ENCODE data around the gene STT3A. TPM values are rescaled to one million over a fixed set of nuclear protein-coding genes. Genes with fewer than 3 reads are reported as not detected.

STT3A gene
- total RNA-seq, 1 donor from 2014 or later, result 84.2 TPM

DNA sequence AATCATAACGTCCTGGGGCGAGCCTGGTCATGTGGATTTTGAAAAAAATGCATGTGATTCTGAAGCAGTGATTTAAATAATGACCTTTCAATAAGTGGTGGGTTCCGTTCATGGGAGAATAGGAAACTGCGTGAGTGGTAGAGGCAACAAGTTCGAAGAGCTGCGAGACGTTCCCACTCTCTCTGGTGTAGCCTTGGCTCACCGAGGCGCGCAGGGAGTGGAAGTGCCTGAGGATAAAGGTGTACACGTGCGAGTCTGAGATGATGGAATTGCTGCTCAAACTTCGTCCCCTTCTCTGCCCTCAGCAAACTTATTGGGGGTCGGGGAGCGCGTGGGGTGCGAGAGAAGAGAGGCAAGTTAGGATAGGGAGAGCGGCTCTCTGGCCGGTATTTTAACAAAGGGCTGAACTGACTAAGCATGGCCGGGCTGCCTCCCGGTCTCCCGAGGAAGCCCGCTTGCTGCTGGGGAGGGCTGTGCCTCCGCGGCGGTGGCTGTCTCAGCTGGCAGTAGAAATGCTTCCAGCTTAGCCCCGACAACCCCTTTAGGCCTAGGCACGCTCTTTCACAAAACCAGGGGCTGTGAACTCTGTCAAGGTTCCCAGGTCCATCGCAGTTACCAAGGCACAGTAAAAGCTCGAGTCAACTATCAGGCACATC, 875 bp upstream of the STT3A start:
- peak; percentile 39 for DNase-seq

DNA sequence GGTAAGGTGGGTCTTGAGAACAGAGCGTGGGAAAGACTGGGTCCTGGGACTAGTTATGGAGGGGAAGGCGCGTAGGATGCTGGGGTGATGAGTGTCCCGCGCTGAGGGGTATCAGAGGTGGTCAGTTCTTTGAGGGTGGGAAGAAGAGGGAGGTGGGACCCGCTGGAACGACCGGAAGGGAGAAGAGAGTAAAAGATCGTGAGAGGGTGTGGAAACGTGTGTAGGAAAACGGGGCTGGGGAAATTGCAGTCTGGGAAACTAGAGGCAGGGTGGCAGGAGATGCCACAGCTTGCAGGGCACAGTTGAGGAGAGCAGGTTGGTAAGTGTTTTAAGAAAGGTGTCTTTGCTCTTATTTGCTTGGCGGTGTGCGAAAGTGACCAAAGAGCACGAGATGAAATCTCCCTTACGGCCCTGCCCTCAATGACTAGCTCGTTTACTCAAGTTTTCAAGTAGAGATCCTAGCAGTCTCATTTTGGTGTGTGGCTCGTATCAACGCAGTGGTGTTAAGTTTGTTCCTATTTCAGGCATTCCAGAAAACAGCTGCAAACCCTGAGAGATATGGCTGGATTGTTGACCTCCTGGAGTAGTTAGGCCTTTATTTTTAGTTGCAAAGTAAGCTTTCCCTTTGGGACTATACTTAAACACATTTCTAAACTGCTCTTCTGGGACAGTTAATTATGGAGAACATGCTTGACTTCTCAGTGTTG, 615 bp downstream of the STT3A start:
- DNase-seq, result no peak

DNA sequence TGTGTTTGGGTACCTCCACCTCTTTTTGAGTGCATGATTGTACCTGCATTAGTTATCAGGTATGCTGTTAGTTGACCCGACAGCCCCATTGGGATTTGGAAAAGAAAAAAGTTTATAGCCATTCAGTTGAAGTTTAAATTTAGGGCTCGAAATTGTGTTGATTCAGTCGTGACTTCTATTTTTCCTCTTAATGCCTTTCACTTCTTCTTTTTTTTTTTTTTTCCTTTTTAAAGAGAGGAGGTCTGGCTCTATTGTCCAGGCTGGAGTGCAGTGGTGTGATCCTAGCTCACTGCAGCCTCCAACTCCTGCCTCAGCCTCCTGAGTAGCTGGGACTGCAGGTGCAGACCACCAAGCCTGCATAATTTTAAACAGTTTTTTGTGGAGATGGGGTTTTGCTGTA, 2.3 kb downstream of the STT3A start:
- no peak for DNase-seq

DNA sequence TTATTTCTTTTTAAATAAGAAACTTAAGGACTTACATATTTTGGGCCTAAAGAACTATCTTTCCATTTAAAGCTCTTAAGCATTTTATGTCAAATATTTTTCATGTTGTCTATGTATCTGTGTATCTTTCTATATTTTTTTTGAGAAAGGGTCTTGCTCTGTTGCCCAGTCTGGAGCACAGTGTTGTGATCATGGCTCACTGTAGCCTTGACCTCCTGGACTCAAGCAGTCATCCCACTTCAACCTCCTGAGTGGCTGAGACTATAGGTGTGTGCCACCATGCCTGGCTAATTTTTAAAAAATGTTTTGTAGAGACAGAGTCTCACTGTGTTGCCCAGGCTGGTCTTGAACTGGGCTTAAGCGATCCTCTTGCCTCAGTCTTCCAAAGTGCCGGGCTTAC, 8.0 kb downstream of the STT3A start:
- no peak for DNase-seq

DNA sequence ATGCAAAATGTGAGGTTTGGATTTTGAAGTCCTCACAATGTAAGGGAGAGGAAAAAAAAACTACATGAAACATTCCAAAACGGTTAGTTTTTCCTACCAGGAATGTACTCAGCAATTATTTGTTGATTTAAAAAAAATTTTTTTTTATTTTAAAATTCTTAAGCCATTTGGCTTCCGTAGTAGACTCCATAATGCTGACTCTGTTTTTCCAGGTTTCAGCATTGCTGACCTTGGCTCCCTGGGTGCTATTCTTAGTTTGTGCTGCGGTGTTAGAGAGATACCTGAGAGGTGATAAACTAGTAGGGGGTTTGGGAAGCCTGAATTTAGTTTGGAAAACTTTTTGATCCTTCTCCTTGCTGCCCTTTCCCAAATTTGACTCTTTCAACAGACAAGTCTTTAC, 10.6 kb downstream of the STT3A start:
- no peak for DNase-seq

DNA sequence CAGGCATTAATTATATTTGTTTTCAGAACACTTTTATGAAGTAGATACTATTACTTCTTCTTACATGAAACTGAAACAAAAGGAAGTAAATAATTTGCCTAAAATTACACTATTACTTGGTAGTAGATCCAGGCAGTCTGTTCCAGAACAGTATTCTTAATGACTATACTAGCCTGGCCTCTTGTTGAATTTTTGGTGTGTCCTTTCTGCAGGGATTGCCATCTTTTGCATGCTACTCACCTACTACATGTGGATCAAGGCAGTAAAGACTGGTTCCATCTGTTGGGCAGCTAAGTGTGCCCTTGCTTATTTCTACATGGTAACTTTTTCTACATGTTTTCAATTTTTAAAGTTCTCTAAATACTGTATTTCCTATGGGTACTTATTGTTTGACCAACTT, 12.8 kb downstream of the STT3A start:
- no peak for DNase-seq

DNA sequence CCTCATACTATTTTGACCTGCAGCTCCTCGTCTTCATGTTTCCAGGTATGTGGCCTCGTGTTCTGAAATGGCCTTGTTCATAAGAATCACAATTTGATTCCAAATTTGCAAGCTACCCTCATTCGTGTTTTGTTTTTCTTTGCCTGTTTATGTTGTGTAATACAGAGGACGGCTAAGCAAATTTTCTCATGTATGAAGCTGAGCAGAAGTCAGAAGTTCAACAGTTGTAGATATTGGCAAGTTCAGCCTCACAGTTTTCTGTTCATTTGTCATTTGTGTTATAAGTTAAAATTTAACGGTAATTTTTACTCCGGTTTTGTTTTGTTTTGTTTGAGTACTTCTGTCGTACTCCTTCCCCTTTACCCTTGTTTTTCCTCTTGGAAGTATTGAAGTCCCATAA, 16.9 kb downstream of the STT3A start:
- no peak for DNase-seq

DNA sequence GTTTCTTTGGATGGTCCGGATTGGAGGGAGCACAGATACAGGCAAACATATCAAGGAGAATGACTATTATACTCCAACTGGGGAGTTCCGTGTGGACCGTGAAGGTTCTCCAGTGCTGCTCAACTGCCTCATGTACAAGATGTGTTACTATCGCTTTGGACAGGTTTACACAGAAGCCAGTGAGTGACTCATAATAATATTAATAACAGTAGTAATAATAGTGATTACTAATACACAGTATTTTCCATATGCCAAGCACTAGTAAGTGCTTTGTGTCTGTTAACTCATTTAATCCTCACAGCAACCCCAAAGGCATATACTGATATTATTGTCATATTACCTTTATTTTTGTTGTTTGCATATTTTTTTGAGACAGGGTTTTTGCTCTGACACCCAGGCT, 25.7 kb downstream of the STT3A start:
- DNase-seq, result no peak

DNA sequence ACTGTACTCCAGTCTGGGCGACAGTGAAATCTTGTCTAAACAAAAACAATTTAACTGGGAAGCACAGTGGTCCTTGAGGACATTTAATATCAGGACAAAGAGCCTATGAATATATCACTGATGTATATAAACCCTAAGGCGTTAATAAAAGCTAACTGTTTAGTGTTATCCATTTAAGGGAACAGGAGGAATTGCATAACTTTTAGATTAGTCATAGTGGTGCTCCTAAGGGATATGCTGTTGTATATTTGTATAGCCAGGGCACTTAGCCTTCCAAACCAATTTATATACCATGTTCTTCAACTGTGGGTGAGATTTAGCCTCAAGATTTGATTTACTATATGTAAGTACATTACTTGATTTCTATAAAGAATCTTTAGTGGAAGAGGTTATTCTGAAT, 29.3 kb downstream of the STT3A start:
- DNase-seq, result no peak

DNA sequence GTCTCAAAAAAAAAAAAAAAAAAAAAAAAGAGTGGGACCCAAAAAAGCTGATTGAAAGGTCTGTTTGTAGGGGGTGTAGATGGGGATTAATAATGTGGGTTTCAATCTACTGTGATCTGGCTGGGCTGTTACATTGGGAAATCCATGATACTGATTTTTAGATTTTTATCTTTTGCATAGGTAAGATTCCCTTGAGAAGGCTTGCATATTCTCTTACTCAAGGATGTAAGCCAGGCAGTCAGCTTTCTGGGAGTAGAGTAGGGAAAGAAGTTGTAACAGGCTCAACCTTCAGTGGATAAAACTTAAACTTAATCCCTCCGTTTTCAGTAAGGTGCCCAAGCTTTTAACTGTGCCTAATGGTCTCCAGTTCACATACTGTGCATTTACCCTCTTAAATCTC, 30.4 kb downstream of the STT3A start:
- DNase-seq, result no peak

DNA sequence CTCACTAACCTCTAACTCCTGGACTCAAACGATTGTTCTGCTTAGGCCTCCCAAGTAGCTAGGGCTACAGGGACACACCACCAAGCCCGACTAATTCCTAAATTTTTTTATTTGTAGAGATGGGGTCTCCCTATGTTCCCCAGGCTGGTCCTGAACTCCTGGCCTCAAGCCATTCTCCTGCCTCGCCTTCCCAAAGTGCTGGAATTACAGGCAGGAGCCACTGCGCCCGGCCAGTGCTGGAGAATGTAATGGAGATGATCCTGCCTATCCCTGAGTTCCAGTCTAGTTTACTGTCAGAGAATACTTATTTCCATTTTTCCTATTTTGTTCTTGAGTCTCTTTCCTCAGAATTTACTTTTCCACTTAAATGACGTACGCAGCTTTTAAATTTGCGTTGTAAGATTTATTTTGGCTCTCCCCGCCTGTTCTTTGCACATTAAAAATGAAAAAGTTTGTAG, 32.1 kb downstream of the STT3A start, which contains the start of gene CHEK1:
TSS of gene CHEK1 (plus strand) at position 408 of the 458 bp plus-strand sequence. CDS start 1,606 bp downstream, outside the sequence.
- DNase-seq, result no peak

DNA sequence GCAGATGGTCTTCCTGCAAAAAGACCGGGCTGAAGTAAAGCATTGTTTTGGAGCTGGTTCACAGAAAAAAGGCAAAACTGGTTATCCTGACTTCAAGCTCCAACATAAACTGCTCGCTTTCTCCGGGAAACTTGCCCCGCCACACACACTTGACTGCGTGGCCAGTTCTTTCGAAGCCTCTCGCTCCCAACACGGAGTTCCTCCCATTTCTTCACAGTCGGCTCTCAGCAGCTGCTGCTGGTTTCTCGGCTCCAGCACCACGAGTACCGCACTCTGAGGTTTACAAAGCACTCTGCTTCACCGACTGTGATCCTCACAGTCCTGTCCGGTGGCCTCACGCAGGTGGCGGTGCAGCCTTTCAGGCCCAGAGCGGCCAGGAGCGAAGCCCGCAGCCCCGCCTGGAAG, 32.6 kb downstream of the STT3A start:
- DNase-seq, result no peak

DNA sequence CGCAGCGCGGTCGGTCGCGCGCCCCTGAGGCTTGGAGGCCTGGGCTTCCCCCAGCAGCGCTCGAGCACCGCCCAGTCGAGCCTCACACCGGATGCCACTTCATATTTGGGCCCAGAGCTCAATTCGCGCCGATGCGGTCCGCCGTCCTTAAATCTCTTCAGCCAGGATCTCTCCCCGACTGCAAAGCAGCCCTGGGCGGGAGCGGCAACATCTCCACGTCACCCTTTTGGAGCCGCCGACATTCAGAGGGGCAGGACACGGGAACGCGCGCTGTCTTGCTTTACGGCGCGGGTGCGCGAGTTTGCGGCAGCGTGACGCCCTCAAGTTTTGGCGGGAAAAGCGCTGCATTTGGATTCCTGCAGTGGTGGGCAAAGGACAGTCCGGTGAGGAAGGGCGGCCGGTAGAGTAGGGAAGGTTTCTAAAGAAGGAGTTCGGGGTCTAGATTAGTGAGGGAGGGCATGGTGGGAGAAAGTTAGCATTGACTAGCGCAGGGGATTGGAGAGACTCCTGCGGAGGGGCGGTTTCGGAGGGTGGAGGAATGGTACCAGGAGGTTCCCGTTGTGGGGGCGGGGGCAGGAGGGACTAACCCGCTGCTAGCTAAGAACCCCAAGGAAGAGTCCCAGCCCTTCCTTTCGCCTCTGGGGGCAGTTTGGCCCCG, 33.1 kb downstream of the STT3A start:
- DNase-seq, result peak; percentile 85

DNA sequence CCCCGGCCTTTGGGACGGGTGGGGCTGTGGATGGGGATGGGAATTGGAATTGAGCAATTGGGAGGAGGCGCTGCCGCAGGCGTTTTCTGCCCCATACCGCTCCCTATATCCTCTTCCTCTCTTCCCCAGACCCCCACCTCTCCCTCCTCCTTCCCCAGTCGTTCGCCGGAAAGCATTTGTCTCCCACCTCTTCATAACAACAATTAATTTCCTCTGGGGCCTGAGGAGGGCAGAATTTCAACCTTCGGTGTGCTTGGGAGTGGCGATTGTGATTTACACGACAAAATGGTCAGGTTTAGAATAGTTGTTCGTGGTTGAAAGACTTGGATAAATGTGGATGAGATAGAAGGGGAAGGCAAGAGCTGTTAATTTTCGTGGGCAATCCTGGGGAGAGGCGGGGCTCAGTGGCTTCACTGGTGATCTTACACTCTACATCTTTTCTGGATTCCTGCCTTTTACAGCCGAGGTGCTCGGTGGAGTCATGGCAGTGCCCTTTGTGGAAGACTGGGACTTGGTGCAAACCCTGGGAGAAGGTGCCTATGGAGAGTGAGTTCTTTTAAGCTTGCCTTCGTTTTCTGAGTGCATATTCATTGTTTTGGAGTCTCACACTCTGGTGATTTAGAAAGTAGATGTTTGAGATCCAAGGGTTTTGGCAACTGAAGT, 33.8 kb downstream of the STT3A start:
- no peak for DNase-seq

DNA sequence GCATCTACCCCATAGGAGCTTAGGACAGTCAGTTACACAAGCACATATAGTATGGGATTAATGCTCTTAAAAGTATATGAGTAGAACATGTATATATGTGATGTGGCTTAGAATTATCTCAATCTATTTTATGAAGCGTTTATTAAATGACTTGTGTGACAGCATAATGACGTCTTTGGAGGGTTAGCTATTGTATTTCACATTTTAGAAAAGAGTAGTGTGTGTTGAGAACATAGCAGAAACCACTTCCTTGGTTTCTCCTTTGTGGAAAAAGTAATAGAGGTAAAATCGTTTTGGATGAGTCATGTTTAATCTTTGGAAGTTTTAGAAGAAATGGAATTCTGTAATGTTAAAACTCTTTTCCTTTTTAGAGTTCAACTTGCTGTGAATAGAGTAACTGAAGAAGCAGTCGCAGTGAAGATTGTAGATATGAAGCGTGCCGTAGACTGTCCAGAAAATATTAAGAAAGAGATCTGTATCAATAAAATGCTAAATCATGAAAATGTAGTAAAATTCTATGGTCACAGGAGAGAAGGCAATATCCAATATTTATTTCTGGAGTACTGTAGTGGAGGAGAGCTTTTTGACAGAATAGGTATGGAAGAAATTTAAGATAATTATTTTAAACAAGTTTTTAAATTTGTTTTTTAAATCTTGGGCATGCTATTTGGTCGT, 34.7 kb downstream of the STT3A start:
- no peak for DNase-seq

DNA sequence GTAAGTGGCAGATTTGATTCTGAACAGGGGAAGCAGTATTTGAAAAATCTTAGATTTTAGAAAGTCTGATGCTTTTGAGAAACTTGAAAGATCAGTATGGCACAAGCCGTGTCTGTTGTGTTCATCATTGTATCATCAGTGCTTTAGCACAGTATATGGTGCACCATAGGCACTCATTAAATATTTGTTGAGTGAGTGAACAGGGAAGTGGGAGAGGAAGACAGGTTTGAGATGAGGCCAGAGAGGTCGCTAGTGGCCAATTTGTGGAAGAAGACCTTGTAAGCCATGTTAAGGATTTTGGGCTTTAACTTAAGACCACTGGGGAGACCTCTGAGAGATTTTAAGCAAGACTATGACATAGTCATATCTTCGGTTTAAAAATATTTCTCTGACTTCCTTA, 45.2 kb downstream of the STT3A start:
- no peak for DNase-seq

DNA sequence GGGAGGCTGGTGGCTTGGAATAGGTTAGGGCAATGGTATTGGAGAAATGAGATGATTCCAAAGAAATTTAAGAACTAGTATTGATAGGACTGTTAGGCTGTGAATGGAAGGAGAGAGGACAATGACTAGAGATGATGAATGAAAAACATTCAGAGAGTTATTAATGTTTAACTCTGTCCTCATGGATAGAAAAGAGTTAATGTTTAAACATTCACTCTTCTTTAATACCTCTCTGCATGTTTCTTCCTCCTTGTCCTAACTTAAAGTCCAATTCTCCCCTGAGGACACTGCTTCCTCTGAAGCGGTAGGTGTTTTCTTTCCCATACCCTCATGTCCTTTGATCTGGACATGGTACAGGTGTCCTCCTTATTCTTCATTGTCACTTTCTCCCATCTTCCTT, 45.7 kb downstream of the STT3A start:
- DNase-seq, result no peak

DNA sequence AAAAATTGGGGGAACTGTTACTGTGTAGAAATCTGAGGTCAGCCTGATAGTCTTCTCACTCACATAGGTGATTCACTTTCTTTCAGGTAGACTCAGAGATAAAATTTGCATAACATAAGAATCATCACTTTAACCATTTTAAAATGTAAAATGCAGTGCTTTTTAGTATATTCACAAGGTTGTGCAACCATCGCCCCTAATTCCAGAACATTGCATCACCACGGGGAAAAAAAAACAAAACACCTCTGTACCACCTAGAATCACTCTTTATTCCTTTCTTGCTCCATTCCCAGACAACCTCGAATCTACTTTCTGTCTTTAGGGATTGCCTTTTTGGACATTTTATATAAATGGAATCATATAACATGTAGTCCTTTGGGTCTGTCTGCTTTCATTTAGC, 53.2 kb downstream of the STT3A start:
- DNase-seq, result no peak

DNA sequence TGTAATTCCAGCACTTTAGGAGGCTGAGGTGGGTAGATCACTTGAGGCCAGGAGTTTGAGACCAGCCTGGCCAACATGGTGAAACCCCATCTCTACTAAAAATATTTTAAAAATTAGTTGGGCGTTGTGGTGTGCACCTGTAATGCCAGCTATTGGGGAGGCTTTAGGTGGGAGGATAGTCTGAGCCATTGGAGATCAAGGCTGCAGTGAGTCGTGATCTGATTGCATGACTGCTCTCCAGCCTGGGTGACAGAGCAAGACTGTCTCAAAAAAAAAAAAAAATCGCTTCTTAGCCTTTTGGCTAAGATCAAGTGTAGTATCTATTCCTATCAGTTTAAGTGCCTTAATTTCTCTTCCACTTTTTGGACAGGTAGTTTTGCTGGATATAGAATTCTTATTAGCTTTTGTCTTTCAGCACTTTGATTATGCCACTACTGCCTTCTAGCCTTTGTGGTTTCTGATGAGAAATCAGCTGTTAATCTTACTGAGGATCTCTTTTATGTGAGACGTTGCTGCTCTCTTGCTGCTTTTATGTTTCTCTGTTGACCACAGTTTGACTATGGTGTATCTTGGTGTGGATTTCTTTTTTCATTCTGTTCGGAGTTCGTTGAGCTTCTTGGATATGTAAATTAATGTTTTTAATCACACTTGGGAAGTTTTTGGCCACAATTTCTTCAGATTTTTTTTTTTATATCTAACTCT, 57.0 kb downstream of the STT3A start:
- no peak for DNase-seq

DNA sequence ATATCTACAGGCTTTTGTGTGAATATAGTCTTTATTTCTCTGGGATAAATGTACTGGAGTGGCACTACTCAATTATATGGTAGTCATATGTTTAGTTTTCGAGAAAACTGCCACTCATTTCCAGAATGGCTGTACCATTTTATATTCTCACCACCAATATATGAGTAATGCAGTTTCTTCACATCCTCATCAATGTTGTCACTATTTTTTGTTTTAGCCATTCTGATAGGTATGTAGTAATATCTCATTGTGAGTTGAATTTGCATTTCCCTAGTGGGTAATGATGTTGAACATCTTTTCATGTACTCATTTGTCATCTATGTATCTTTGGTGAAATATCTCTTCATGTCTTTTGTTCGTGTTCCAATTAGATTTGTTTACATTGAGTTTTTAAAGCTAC, 70.0 kb downstream of the STT3A start:
- no peak for DNase-seq

DNA sequence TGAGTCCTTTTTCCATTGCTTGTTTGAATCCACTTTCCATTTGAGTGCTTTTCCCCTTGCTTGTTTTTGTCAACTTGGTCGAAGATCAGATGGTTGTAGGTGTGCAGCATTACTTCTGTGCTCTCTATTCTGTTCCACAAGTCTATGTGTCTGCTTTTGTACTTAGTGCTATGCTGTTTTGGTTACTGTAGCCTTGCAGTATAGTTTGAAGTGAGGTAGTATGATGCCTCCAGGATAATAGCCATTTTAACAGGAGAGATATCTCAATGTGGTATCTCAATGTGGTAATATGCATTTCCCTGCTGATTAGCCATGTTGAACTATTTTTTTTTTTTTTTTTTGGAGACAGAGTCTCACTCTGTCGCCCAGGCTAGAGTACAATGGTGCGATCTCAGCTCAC, 71.3 kb downstream of the STT3A start:
- DNase-seq, result no peak

DNA sequence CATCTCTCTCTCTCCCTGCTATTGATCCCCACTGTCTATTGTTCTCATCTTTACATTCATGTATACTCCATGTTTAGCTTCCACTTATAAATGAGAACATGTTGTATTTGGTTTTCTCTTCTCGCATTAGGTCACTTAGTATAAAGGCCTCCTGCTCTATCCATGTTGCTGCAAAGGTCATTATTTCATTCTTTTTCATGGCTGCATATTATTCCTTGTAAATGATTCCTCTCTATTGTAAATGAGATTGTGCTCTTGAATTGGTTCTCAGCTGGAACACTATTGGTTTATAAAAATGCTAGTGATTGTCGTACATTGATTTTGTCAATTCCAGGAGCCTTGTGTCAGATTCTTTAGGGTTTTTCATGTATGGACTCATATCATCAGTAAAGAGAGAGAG, 74.5 kb downstream of the STT3A start:
- no peak for DNase-seq

Measured in occipital lobe (tissue), 2 donors.